BE2C (cell line): ENCODE measurements around the gene SPAG16.

Experiments
- DNase-seq: peaks from one replicate; pipeline ENCODE4 v3.0.0-alpha.2; 2020
- H3K27me3 ChIP-seq: fragments of 250-450 bp; sonication (Bioruptor Pico); 2 replicates; pipeline ENCODE4 v1.5.1; 2020; ENCODE audit warnings: mild to moderate bottlenecking
- H3K36me3 ChIP-seq: fragments of 250-450 bp; sonication (Bioruptor Pico); 2 replicates; pipeline ENCODE4 v1.5.1; 2020; ENCODE audit warnings: mild to moderate bottlenecking
- H3K4me1 ChIP-seq: fragments of 250-450 bp; sonication (Bioruptor Pico); 2 replicates; pipeline ENCODE4 v1.5.1; 2020
- H3K4me3 ChIP-seq: 2 replicates; pipeline ENCODE4 v1.5.1; 2011; ENCODE audit warnings: low read depth, low read length
- H3K9me3 ChIP-seq: fragments of 250-450 bp; sonication (Bioruptor Pico); 2 replicates; pipeline ENCODE4 v1.5.1; 2020
- TF ChIP-seq, protein P1 (sequence below): IDR thresholded peaks from 2 replicates; pipeline ENCODE4 v1.5.1; 2012; ENCODE audit warnings: mild to moderate bottlenecking, low read depth, low read length

The SPAG16 gene

DNA sequence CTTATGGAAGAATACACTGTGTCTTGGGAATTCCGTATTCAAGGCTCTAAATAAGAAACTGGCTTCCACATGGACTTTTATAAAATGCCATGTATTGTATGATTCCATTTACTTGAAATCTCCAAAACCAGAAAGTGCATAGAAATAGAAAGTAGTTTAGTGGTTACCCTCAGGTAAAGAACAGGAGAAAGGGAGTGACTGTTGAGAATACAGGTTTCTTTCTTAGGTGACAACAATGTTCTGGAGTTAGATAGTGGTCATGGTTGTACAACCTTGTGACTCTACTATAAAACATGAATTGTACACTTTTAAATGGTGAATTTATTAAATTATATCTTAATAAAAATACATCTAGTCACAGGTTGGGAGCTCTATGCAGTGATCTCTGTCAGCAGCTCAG is 481.8 kb downstream of the SPAG16 start:
- Histone ChIP-seq H3K4me3 (no peak overlapping the region), H3K36me3 (no peaks in the 10 kb centered on the region), H3K27me3 (no peaks in the 10 kb centered on the region), H3K9me3 (no peaks in the 10 kb centered on the region), H3K4me1 (peaks cover 7% of the 10 kb centered on the region)
- DNase-seq = no peak
- TF ChIP-seq, protein P1, sequence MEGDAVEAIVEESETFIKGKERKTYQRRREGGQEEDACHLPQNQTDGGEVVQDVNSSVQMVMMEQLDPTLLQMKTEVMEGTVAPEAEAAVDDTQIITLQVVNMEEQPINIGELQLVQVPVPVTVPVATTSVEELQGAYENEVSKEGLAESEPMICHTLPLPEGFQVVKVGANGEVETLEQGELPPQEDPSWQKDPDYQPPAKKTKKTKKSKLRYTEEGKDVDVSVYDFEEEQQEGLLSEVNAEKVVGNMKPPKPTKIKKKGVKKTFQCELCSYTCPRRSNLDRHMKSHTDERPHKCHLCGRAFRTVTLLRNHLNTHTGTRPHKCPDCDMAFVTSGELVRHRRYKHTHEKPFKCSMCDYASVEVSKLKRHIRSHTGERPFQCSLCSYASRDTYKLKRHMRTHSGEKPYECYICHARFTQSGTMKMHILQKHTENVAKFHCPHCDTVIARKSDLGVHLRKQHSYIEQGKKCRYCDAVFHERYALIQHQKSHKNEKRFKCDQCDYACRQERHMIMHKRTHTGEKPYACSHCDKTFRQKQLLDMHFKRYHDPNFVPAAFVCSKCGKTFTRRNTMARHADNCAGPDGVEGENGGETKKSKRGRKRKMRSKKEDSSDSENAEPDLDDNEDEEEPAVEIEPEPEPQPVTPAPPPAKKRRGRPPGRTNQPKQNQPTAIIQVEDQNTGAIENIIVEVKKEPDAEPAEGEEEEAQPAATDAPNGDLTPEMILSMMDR = no peak

DNA sequence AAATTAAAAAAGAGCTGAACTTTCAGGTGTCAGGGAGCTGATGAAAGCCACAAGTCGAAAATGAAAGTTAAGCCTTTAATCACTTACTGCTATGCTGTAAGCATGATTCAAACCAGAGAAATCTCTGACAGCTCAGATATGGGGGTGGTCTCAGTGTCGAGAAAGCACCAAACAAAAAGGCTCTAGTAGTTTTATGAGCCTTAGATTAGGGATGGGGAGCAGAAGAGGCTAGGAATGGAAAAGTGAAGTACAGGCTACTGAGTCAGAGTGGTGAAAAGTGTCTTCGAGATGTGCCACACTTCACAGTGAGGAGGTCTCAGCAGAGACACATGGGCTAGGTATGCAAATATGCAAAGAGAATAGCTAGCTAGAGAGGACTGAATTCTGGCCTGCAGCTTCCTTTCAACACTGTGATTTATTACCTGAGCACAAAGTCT is 482.2 kb downstream of the SPAG16 start:
- DNase-seq = no peak
- H3K4me3 ChIP-seq = no peak overlapping the region
- TF ChIP-seq, protein P1 = no peak

DNA sequence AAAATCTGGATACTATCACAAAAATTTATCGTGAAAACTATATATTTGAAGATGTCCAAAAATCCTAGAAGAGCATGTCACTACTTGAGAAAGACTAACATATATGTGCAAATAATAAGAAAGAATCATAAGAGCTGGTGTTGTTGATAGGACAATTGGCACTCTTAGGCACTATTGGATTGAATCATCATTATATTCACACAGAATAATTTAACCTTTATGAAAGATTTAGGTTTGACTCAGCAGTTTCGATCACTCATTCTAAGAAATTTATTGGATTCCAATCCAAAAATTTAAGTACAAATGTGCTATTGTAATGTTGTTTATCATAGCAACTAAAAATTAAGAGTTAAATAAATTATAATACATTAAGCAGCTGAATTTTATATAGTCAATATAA is 503.6 kb downstream of the SPAG16 start:
- H3K27me3 ChIP-seq = no peaks in the 10 kb centered on the region
- no peak for DNase-seq
- TF ChIP-seq, protein P1 = no peak
- H3K4me3 ChIP-seq = no peak overlapping the region
- H3K9me3 ChIP-seq = no peaks in the 10 kb centered on the region
- H3K4me1 ChIP-seq = no peaks in the 10 kb centered on the region
- no peaks in the 10 kb centered on the region for H3K36me3 ChIP-seq

More for the DNA sequence above, 482.2 kb downstream of the SPAG16 start:
- H3K9me3 ChIP-seq = no peaks in the 10 kb centered on the region
- peaks cover 7% of the 10 kb centered on the region for H3K4me1 ChIP-seq
- no peaks in the 10 kb centered on the region for H3K27me3 ChIP-seq
- H3K36me3 ChIP-seq = no peaks in the 10 kb centered on the region

DNA sequence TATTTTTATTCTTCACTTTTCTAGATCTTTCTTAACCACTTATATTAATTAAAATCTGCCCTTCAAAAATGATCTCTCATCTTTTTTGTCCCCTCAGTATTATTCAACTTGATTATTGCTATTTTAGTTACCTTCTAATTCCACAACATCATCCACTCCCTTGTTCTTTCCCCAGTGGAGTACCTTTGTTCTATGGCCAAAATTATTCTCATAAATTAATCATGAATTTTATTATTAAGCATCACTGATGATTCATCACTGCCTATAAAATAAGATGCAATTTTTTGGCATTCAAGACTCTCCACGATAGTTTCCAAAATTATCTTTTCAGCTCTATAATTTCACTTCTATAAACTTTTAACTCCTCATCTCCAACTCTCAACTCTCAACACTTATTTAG is 505.7 kb downstream of the SPAG16 start:
- H3K4me3 ChIP-seq = no peak overlapping the region
- H3K9me3 ChIP-seq = no peaks in the 10 kb centered on the region
- no peaks in the 10 kb centered on the region for H3K27me3 ChIP-seq
- DNase-seq = no peak
- no peaks in the 10 kb centered on the region for H3K4me1 ChIP-seq
- TF ChIP-seq, protein P1 = no peak
- H3K36me3 ChIP-seq = no peaks in the 10 kb centered on the region

DNA sequence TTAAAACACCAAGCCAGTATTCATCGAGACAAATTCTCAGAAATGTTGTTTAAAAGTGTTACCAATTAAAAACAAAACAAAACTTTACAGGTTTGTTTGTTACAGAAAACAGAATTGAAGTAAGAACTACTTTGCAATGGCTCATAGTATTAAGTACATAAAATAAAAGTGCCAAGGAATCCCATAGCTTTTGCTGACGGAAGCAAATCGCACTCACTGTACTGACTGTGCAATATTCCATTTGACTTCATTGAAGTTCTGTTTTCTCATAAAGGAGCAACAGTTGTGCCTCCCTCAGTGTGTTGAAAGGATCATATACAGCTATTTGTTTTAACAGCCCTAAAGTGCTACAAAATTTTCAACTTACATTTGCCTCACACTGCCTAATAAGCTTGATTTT is 507.8 kb downstream of the SPAG16 start:
- Histone ChIP-seq H3K36me3 (no peaks in the 10 kb centered on the region), H3K4me1 (no peaks in the 10 kb centered on the region), H3K4me3 (no peak overlapping the region), H3K9me3 (no peaks in the 10 kb centered on the region), H3K27me3 (no peaks in the 10 kb centered on the region)
- no peak for DNase-seq
- TF ChIP-seq, protein P1 = no peak

DNA sequence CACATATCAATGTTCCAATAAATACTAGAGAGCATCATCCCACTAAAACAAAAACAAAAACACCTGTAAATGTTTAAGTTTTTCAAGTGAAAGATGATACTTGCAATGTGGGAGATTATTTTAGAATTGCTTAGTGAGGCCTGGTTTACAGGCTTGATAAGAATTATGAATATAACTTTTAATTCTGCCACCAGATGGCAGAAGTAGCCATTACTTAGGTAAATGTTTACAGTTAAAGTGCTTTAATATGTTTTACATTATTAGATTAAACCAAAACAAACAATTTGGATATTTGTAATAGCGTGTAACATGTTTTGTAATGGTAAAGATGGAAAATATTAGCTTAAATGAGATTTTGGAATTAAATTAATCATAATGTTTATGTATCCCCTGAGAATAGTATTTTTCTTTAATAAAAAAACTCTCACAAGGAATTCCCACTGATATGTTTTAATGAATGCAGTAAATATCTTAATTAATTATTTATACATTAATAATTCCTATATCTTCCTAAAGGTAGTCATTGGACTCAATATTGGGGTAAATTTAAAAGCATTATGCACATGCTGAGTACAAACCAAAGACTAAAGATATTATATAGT is 522.0 kb downstream of the SPAG16 start:
- no peaks in the 10 kb centered on the region for H3K4me1 ChIP-seq
- H3K4me3 ChIP-seq = no peak overlapping the region
- H3K36me3 ChIP-seq = no peaks in the 10 kb centered on the region
- no peaks in the 10 kb centered on the region for H3K27me3 ChIP-seq
- TF ChIP-seq, protein P1 = peak; percentile 28; the same call in 1 of the 2 replicates
- no peaks in the 10 kb centered on the region for H3K9me3 ChIP-seq
- no peak for DNase-seq
